ENCODE measurements around the gene UGDH. TPM values are rescaled to one million over a fixed set of nuclear protein-coding genes. Genes with fewer than 3 reads are reported as not detected.
"Not testable (repeated sequence)": the region's sequence is repeated elsewhere in the genome, so short reads cannot be mapped to it uniquely, and the experiment has no call there.

UGDH gene
- total RNA-seq, 1 experiment from 2014 or later, result 10.3 TPM

DNA sequence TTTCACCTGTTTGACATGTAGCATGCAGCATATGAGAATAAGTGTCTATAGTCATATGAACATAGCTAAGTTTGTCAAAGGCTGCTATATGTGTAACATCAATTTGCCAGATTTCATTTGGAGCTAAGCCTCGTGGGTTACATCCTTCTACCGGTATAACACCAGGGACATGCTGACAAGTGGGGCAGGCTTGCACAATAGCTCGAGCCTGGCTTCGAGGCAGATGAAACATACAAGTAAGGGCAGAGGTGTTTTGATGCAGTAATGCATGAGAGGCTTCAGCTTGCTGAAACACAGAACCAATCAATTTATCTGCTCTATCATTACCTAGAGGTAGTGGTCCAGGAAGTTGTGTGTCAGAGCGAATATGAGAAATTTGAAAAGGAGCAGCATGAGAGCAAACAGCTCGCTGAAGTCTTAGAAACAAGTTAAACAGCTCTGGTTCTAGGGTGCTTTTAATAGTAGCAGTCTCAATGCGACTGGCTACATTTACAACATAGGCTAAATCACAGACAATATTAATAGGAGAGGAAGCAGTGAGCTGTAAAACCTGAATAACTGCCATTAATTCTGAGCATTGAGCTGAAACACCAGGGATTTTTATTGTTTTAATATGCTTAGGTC, 14.9 kb upstream of the UGDH start:
- H3K36me3 ChIP-seq (ENCODE audit: insufficient read depth, low read length), result peaks cover 16% of the 10 kb centered on the region; the same call in 1 of the 2 replicates
- no peak for DNase-seq
- H3K4me3 ChIP-seq (ENCODE audit: low read length), result no peak overlapping the region

GRCh38 chr4:39539089-39539611, 11.9 kb upstream of the UGDH start:
- Histone ChIP-seq H3K4me1 (ENCODE audit: low read length) (peaks cover 15% of the 10 kb centered on the region), H2AFZ (ENCODE audit: low read length) (no peak overlapping the region), H3K27ac (ENCODE audit: low read length) (no peak overlapping the region), H3K9ac (ENCODE audit: low read length) (no peak overlapping the region), H3K9me2 (replicated peaks; ENCODE audit: insufficient read depth, low read length) (no peaks in the 10 kb centered on the region), H3K27me3 (ENCODE audit: low read length) (no peaks in the 10 kb centered on the region), H4K20me1 (ENCODE audit: insufficient read depth, low read depth, low read length) (no peaks in the 10 kb centered on the region), H3K9me3 (ENCODE audit: low read length) (no peaks in the 10 kb centered on the region), H3K4me3 (ENCODE audit: low read length) (no peak overlapping the region), H3K36me3 (ENCODE audit: insufficient read depth, low read length) (peaks cover 3% of the 10 kb centered on the region; the same call in 1 of the 2 replicates), H3K4me2 (ENCODE audit: low read depth, low read length, poor library complexity, severe bottlenecking) (no peak overlapping the region), H3K79me2 (ENCODE audit: low read length) (no peaks in the 10 kb centered on the region)
- DNase-seq, result no peak

More for the DNA sequence above, 14.9 kb upstream of the UGDH start:
- Histone ChIP-seq H3K9me3 (ENCODE audit: low read length) (no peaks in the 10 kb centered on the region), H3K79me2 (ENCODE audit: low read length) (no peaks in the 10 kb centered on the region), H3K4me2 (ENCODE audit: low read depth, low read length, poor library complexity, severe bottlenecking) (no peak overlapping the region), H3K9me2 (replicated peaks; ENCODE audit: insufficient read depth, low read length) (no peaks in the 10 kb centered on the region), H2AFZ (ENCODE audit: low read length) (no peak overlapping the region), H4K20me1 (ENCODE audit: insufficient read depth, low read depth, low read length) (no peaks in the 10 kb centered on the region), H3K27ac (ENCODE audit: low read length) (peak overlapping the region; percentile 61), H3K9ac (ENCODE audit: low read length) (no peak overlapping the region), H3K4me1 (ENCODE audit: low read length) (peaks cover 15% of the 10 kb centered on the region), H3K27me3 (ENCODE audit: low read length) (no peaks in the 10 kb centered on the region)

DNA sequence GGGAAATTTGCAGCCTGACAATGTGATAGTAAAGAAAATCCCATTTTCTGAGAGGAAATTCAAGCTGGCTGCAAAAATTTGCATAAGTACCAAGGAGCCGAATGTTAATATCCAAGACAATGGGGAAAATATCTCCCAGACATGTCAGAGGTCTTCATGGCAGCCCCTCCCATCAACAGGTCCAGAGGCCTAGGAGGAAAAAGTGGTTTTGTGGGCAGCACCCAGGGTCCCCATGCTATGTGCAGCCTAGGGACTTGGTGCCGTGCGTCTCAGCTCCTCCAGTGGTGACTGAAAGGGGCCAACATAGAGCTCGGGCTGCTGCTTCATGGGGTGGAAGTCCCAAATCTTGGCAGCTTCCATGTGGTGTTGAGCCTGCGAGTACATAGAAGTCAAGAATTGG, 6.3 kb upstream of the UGDH start:
- Histone ChIP-seq H3K36me3 (ENCODE audit: insufficient read depth, low read length) (no peaks in the 10 kb centered on the region; the same call in 1 of the 2 replicates), H3K9me3 (ENCODE audit: low read length) (no peaks in the 10 kb centered on the region; the same call in 1 of the 2 replicates), H3K79me2 (ENCODE audit: low read length) (peaks cover 3% of the 10 kb centered on the region; the same call in 1 of the 2 replicates), H4K20me1 (ENCODE audit: insufficient read depth, low read depth, low read length) (no peaks in the 10 kb centered on the region), H3K4me3 (ENCODE audit: low read length) (no peak overlapping the region), H3K27ac (ENCODE audit: low read length) (no peak overlapping the region), H2AFZ (ENCODE audit: low read length) (no peak overlapping the region), H3K9me2 (replicated peaks; ENCODE audit: insufficient read depth, low read length) (no peaks in the 10 kb centered on the region), H3K9ac (ENCODE audit: low read length) (no peak overlapping the region), H3K4me2 (ENCODE audit: low read depth, low read length, poor library complexity, severe bottlenecking) (no peak overlapping the region), H3K27me3 (ENCODE audit: low read length) (no peaks in the 10 kb centered on the region), H3K4me1 (ENCODE audit: low read length) (peaks cover 8% of the 10 kb centered on the region)
- DNase-seq, result no peak

- not testable (repeated sequence) for H3K4me3 ChIP-seq (ENCODE audit: low read length); H3K9me2 ChIP-seq (replicated peaks; ENCODE audit: insufficient read depth, low read length); H3K27me3 ChIP-seq (ENCODE audit: low read length); H3K4me2 ChIP-seq (ENCODE audit: low read depth, low read length, poor library complexity, severe bottlenecking); H3K27ac ChIP-seq (ENCODE audit: low read length); H3K36me3 ChIP-seq (ENCODE audit: insufficient read depth, low read length); H2AFZ ChIP-seq (ENCODE audit: low read length); DNase-seq; H4K20me1 ChIP-seq (ENCODE audit: insufficient read depth, low read depth, low read length); H3K9me3 ChIP-seq (ENCODE audit: low read length); H3K9ac ChIP-seq (ENCODE audit: low read length)
- H3K79me2 ChIP-seq (ENCODE audit: low read length), result peaks cover 12% of the 10 kb centered on the region; the same call in 1 of the 2 replicates
- H3K4me1 ChIP-seq (ENCODE audit: low read length), result peaks cover 10% of the 10 kb centered on the region
These were observed 5.0 kb upstream of the UGDH start for GRCh38 chr4:39532237-39532636.

DNA sequence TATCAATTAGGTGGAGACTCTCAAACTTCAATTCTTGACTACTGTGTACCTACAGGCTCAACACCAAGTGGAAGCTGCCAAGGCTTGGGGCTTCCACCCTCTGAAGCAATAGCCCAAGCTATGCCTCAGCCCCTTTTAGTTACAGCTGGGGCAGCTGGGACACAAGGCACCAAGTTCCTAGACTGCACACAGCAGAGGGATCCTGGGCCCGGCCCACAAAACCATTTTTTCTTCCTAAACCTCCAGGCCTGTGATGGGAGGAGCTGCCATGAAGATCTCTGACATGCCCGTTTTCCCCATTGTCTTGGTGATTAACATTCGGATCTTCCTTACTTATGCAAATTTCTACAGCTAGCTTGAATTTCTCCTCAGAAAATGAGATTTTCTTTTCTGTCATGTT, 3.4 kb upstream of the UGDH start:
- Histone ChIP-seq H3K4me2 (ENCODE audit: low read depth, low read length, poor library complexity, severe bottlenecking) (no peak overlapping the region), H4K20me1 (ENCODE audit: insufficient read depth, low read depth, low read length) (no peaks in the 10 kb centered on the region), H3K4me3 (ENCODE audit: low read length) (no peak overlapping the region), H3K27me3 (ENCODE audit: low read length) (no peaks in the 10 kb centered on the region), H3K27ac (ENCODE audit: low read length) (no peak overlapping the region), H3K9ac (ENCODE audit: low read length) (no peak overlapping the region), H3K9me3 (ENCODE audit: low read length) (no peaks in the 10 kb centered on the region; the same call in 1 of the 2 replicates), H3K9me2 (replicated peaks; ENCODE audit: insufficient read depth, low read length) (no peaks in the 10 kb centered on the region), H3K4me1 (ENCODE audit: low read length) (peaks cover 16% of the 10 kb centered on the region), H3K36me3 (ENCODE audit: insufficient read depth, low read length) (no peaks in the 10 kb centered on the region; the same call in 1 of the 2 replicates), H2AFZ (ENCODE audit: low read length) (no peak overlapping the region), H3K79me2 (ENCODE audit: low read length) (peaks cover 28% of the 10 kb centered on the region)
- DNase-seq, result no peak

DNA sequence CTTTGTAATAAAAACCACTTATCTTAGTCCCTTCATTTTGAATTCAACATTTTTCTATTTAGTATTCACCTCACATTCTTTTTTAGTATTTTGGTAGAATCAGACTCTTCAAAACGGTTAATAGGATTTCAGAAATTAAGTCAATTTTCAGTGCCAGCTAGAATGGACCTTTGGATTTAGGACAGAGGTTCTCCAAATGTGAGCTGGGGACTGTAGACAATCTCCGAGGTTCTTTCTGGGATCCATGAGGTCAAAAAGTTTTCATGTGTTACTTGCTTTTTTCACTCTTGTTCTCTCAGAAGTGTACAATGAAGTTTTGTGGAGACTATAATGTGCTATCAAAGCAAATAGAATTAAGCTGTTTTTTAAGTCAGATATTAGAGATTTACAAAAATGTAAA, 2.3 kb upstream of the UGDH start:
- Histone ChIP-seq H3K79me2 (ENCODE audit: low read length) (peaks cover 36% of the 10 kb centered on the region), H3K36me3 (ENCODE audit: insufficient read depth, low read length) (no peaks in the 10 kb centered on the region; the same call in 1 of the 2 replicates), H3K27ac (ENCODE audit: low read length) (no peak overlapping the region), H3K9me3 (ENCODE audit: low read length) (no peaks in the 10 kb centered on the region; the same call in 1 of the 2 replicates), H2AFZ (ENCODE audit: low read length) (no peak overlapping the region), H3K4me3 (ENCODE audit: low read length) (0 out of 2 replicates have a peak overlapping the region, but pooled peaks have one; percentile 93), H3K4me1 (ENCODE audit: low read length) (peaks cover 21% of the 10 kb centered on the region), H3K9ac (ENCODE audit: low read length) (no peak overlapping the region), H3K4me2 (ENCODE audit: low read depth, low read length, poor library complexity, severe bottlenecking) (peak overlapping the region; percentile 93), H3K9me2 (replicated peaks; ENCODE audit: insufficient read depth, low read length) (no peaks in the 10 kb centered on the region), H4K20me1 (ENCODE audit: insufficient read depth, low read depth, low read length) (no peaks in the 10 kb centered on the region), H3K27me3 (ENCODE audit: low read length) (no peaks in the 10 kb centered on the region)
- no peak for DNase-seq

DNA sequence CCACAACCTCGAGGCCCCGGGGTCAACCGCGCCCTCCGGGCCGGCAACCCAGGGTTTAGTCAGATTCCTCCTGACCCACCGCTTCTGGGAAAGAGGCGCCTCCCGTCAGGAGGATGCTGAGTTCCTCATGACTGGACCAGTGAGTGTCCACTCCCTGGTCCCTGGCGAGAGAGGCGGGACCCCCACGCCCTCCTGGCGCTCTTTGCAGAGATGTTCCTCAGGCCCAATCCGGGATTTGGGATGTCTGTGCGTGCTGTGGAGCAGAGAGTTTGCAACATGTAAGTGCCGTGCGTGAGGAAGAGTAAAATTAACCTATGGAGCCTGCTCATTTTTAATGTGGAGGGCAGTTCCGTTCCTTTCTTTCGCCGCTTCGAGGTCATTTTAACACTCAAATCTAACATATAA, 824 bp upstream of the UGDH start:
- Histone ChIP-seq H3K4me1 (ENCODE audit: low read length) (peaks cover 25% of the 10 kb centered on the region), H3K9ac (ENCODE audit: low read length) (peak overlapping the region; percentile 89), H3K9me2 (replicated peaks; ENCODE audit: insufficient read depth, low read length) (no peaks in the 10 kb centered on the region), H3K9me3 (ENCODE audit: low read length) (no peaks in the 10 kb centered on the region; the same call in 1 of the 2 replicates), H3K4me2 (ENCODE audit: low read depth, low read length, poor library complexity, severe bottlenecking) (peak overlapping the region; percentile 93), H3K36me3 (ENCODE audit: insufficient read depth, low read length) (no peaks in the 10 kb centered on the region), H3K27me3 (ENCODE audit: low read length) (no peaks in the 10 kb centered on the region), H2AFZ (ENCODE audit: low read length) (peak overlapping the region; percentile 85; the same call in 1 of the 2 replicates), H3K4me3 (ENCODE audit: low read length) (peak overlapping the region; percentile 93), H3K79me2 (ENCODE audit: low read length) (peaks cover 46% of the 10 kb centered on the region), H4K20me1 (ENCODE audit: insufficient read depth, low read depth, low read length) (no peaks in the 10 kb centered on the region), H3K27ac (ENCODE audit: low read length) (peak overlapping the region; percentile 23; the same call in 1 of the 2 replicates)
- peak; percentile 55 for DNase-seq

- Histone ChIP-seq H3K27ac (ENCODE audit: low read length) (peak overlapping the region; percentile 17), H3K9ac (ENCODE audit: low read length) (peak overlapping the region; percentile 89), H2AFZ (ENCODE audit: low read length) (peak overlapping the region; percentile 34), H3K79me2 (ENCODE audit: low read length) (peaks cover 57% of the 10 kb centered on the region), H3K4me2 (ENCODE audit: low read depth, low read length, poor library complexity, severe bottlenecking) (peak overlapping the region; percentile 93), H3K9me2 (replicated peaks; ENCODE audit: insufficient read depth, low read length) (no peaks in the 10 kb centered on the region), H3K4me3 (ENCODE audit: low read length) (peak overlapping the region; percentile 93), H4K20me1 (ENCODE audit: insufficient read depth, low read depth, low read length) (no peaks in the 10 kb centered on the region), H3K4me1 (ENCODE audit: low read length) (peaks cover 25% of the 10 kb centered on the region), H3K9me3 (ENCODE audit: low read length) (no peaks in the 10 kb centered on the region; the same call in 1 of the 2 replicates), H3K27me3 (ENCODE audit: low read length) (no peaks in the 10 kb centered on the region), H3K36me3 (ENCODE audit: insufficient read depth, low read length) (no peaks in the 10 kb centered on the region)
- DNase-seq, result no peak
These were observed 409 bp downstream of the UGDH start for GRCh38 chr4:39526765-39527295.
